Mononuclear cell (primary cell): Measurements from ENCODE around the gene ZNF273. TPM values are rescaled to one million over a fixed set of nuclear protein-coding genes. Genes with fewer than 3 reads are reported as not detected.
A peak's percentile ranks its signal among the peaks of the same experiment; 100 is the strongest.
"Not testable (repeated sequence)": the region's sequence is repeated elsewhere in the genome, so short reads cannot be mapped to it uniquely, and the experiment has no call there.

ENCODE experiments used
- H3K27me3 ChIP-seq: 2 replicates; pipeline ENCODE4 v1.6.0; 2011; ENCODE audit warnings: low read length, control low read depth; ENCODE audit not compliant: insufficient read depth
- H3K4me1 ChIP-seq: 2 replicates; pipeline ENCODE4 v1.5.1; 2011; ENCODE audit warnings: mild to moderate bottlenecking, low read length, control low read depth; ENCODE audit not compliant: insufficient read depth
- H3K4me3 ChIP-seq: 2 replicates; pipeline ENCODE4 v1.5.1; 2011; ENCODE audit warnings: mild to moderate bottlenecking, low read length, moderate library complexity
- H3K9me3 ChIP-seq: 2 replicates; pipeline ENCODE4 v1.5.1; 2011; ENCODE audit warnings: low read depth, mild to moderate bottlenecking, control low read depth, low read length
- total RNA-seq: library from RNA; depleted of rRNA; stranded (reverse); fragments of >200 nt; gene quantifications from one replicate; pipeline ENCODE4 v1.2.3, GENCODE V29; 2012

Gene ZNF273
- total RNA-seq, 1 donor = 16.2 TPM

DNA sequence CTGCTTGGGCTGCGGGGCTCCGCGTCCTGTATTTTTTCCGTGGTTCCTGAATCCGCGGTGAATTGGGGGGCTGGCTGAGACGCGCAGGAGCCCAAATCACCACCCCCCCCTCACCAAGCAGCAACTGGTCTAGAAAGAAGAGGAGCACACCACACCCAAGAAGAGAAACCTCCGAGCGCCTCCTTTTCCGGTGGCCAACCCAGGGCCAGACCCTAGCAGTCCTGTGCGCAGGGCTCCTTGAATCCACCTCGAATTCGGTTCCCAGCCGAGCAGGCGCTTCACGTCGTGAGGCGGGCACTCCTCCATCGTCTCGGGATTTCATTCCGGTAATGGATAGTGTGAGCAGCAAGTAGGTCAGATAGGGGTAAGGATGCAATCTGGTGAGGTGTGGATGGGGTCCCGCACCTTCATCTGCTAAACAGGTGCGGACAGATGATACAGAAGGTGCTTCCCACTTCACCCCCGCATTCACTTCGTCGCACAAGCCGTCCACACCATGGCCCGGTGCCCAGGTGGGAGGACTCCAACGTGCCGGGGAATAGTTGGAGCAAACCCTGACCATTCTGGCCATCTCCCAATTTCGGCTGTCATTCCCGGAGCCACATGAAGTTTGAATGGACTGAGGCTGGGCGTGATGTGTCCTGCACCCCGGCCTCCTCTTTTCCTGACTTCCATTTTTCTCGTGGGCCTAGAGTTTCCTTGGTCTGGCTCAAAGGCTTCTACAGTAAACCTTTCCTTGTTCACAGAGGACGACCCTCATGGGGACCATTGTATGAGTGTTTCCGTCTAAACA lies 19.8 kb upstream of the ZNF273 start:
- Histone ChIP-seq H3K9me3 (no peaks in the 10 kb centered on the region), H3K4me1 (peaks cover 5% of the 10 kb centered on the region), H3K4me3 (no peak overlapping the region), H3K27me3 (peaks cover 20% of the 10 kb centered on the region)

DNA sequence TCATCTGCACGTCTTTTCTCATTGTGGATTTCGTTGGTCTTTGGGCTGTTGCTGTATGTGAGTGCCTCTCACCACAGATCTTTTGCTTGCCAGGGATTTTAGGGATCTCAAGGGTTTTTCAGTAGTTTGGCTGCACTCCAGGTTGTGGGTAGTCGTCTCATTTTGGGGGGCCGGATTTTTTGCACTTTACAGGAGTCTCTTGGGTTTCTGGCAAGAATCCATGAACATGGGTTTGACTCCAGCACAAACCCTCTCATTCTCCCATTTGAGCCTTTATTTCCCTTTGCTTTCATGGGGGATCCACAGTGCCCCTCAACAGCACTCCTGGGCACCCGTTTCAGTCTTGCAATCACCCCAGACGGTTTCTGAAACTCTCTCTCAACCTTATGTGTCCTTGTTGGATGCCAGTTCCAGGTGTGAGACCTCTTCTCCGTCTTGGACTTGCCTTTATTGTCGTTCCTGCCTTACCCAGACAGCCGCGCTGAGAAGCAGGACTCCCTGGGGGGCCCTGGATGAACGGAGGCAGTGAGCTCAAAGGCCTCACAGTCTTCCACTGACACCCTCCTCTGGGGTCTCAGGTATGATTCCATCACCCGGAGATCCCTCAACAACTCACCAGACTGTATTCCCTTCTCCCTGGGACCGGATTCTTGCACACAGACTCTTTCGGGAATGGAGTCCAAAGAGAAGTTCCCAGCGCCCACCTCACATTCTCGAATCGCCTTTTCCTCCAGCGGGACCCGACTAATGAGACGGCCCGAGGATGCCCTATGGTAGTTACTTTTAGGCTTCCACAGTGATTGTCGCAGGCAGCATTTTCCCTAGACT lies 18.8 kb upstream of the ZNF273 start:
- H3K27me3 ChIP-seq = peaks cover 21% of the 10 kb centered on the region
- no peak overlapping the region for H3K4me3 ChIP-seq
- peaks cover 15% of the 10 kb centered on the region for H3K4me1 ChIP-seq
- H3K9me3 ChIP-seq = no peaks in the 10 kb centered on the region

DNA sequence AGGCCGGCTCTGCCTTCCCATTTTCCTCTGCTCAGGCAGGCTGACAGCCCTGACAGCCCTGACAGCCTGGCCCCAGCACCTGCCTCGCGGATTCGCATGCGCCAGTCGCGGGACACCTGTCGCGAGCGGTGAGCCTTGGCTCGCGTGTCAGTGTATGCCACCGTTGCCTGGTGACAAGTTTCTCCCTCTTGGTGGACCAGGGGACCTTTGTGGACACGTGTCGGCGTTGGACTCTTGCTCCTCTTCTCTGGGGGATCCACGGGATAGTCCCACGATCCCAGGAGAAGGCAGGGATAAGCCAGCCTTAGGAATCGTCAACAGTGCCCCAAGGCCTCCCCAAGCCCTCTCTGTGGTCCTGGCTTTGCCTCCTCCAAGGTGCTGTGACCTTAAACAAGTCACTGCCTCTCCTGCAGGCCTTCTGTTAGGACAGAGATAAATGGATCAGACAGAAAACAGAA lies 18.1 kb upstream of the ZNF273 start:
- peaks cover 20% of the 10 kb centered on the region for H3K4me1 ChIP-seq
- no peak overlapping the region for H3K4me3 ChIP-seq
- no peaks in the 10 kb centered on the region for H3K9me3 ChIP-seq
- H3K27me3 ChIP-seq = peaks cover 28% of the 10 kb centered on the region

DNA sequence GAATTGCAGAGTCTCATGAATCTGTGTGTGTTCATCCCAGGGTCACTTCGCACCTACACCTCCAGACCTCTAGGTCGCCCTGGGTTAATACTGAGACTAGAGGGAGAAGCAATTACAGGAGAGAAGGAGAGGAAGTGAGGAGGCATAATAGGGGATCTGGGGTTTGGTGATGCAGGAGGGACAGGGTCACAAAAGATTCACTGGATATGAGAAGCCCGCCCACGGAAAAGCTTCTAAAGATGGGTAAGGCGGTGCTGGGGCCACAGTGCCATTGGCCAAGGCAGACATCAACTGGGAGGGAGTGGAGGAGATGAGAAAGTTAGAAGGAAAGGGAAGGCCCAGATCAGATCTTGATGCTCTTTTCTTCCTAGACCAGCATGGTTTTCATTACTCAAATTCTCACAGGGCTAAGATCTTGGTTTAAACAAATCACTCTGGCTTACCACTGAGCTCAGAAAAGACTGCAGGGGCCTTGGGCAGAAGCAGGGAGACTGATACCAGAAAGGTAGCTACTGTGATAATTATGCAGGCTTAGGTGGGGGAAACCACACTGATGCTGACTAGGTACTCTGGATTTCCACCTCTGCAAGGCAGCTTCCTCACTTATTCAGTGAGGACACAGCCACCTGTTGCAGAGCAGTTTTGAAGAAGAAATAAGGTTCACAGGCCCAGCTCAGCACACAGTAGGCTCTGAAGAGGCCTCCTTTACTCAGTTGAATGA lies 17.4 kb upstream of the ZNF273 start:
- Histone ChIP-seq H3K4me3 (no peak overlapping the region), H3K9me3 (no peaks in the 10 kb centered on the region), H3K27me3 (peaks cover 29% of the 10 kb centered on the region), H3K4me1 (peaks cover 20% of the 10 kb centered on the region)

DNA sequence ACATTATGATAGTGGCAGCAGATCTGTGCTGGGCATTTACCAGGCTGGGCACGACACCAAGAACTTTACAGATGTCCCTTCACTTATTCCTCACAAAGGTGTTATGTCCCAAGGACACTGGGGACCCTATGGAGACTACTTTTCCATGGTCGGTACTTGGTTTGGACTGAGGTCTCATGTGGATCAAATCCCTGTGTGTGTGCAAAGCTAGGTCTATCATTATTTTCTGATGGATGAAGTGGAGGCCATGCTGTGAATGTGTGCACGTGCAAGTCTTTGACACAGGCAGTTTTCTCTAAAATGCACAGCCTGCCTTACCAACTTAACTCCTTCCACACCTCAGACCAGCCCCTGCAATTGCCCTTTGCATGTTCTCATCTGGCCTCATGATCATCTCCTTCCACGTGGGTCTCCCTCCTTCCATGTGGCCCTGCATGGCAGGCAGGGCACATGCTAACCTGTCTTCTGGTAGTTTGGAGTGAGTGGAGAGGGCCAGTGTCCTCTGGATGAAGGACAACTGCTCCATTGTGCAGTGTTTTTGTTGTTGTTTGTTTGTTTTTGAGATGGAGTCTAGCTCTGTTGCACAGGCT lies 16.0 kb upstream of the ZNF273 start:
- H3K27me3 ChIP-seq = peaks cover 29% of the 10 kb centered on the region

DNA sequence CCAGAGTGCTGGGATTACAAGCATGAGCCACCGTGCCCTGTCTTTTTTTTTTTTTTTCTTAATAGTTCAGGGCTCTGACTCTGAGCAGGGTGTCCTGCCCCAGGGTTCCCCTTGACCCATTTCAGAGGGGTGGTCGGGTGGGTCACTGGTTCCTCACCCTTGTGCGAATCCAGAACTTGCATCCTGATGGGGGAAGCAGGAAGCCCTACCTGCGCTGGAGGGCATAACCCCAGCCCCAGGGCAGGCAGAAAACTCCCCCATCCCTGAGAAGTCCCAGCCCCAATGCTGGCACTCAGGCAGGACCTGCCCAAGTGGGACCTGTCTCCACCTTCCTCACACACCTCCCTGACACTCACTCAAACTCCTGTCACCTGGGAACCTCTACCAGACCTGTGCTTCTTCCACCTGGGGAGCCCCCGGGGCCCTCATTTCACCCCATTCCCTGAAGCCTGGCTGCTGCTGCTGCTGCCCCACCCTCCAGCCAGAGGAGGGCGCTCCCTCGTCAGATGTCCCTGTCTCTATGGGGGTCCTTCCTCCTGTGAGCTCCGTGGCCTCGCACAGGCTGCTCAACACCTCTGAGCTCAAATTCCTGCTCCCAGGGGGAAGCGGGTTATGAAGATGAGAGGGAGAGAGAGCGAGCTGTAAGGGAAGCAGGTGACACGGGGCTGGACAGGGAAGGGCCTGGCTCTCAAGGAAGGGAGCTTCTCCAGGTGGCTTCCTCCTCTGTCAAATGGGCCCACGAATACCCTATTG lies 15.1 kb upstream of the ZNF273 start:
- Histone ChIP-seq H3K9me3 (no peaks in the 10 kb centered on the region), H3K4me1 (peaks cover 20% of the 10 kb centered on the region), H3K4me3 (peak overlapping the region; percentile 33), H3K27me3 (peaks cover 23% of the 10 kb centered on the region)

More for the DNA sequence above, 16.0 kb upstream of the ZNF273 start:
- peaks cover 20% of the 10 kb centered on the region for H3K4me1 ChIP-seq
- no peak overlapping the region for H3K4me3 ChIP-seq
- no peaks in the 10 kb centered on the region for H3K9me3 ChIP-seq

DNA sequence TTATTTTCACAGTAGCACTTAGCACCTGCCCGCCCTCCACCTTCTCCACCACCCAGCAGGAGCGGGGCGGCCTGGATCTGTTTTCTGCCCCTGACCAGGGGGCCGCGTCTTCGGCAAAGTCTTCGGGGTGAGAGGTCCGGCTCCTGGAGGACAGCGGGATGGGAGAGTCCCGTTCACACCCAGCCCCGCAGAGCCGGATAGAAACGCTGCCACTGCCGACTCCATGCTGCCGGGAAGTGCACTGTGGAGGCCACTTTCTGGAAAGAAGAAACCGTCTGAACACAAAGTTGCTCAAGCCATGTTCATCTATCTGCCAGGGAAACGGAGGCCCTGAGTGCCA lies 14.5 kb upstream of the ZNF273 start:
- Histone ChIP-seq H3K4me1 (peaks cover 20% of the 10 kb centered on the region), H3K27me3 (peaks cover 19% of the 10 kb centered on the region), H3K9me3 (no peaks in the 10 kb centered on the region), H3K4me3 (peak overlapping the region; percentile 33)

DNA sequence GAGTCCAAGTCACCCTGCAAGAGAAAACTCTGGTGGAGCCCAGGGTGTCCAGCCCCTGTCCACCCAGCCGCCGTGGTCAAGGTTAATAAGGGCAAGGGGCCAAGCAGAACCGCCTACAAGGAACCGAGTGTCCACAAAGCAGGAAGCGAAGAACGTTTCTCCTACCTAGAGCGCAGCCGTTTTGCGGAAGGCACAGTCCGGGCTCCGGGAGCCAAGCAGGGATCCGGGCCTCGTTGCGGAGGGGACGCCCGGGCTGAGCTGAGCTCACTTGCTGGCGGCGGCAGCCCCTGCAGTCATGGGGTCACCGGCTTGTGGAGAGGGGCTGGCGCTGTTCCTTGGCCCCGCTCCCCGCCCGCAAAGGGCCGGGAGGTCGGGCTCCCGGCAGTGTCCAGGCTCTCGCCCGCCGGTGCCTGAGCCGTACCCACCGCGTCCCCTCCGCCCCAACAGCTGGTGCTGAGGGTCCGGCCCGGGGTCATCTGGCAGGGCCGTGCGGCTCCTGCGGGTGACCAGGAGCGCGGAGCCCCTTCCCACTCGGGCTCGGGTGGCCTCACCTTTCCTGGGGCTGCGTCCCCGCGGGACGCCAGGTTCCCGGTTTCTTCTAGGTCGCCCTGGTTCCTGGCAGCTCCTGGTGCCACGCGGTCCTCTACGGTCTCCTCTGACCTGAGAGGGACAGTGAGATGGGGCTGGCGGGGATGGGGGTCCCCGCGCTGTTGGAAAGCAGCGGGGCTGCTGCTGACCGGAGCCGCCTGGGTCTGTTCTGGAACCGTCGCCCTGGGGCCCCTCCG lies 14.0 kb upstream of the ZNF273 start:
- Histone ChIP-seq H3K4me3 (peak overlapping the region; percentile 33), H3K9me3 (no peaks in the 10 kb centered on the region), H3K27me3 (peaks cover 17% of the 10 kb centered on the region), H3K4me1 (peaks cover 20% of the 10 kb centered on the region)

DNA sequence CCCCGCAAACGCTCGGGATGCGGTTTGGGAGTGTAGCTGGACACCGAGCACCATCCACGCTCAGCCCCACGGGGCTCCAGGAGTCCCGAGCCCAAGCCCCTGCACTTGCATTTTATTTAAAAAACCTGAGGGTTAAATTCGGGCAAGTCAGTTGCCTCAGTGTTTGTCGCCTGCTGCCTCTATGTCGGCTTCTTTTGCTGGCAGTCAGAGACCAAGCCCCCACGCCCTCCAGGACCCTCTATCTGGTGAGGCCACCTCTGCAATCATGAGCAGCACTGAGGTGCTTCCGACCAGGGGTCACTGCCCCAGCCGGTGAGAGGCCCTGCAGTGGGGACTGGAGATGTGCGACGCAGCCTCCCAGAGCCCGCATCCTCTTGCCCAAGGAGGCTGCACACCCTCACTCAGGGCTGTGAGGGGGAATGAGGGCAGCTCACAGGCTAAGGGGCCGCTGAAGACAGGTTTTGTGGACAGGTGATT lies 13.3 kb upstream of the ZNF273 start:
- H3K9me3 ChIP-seq = no peaks in the 10 kb centered on the region
- H3K27me3 ChIP-seq = peaks cover 17% of the 10 kb centered on the region
- peaks cover 20% of the 10 kb centered on the region for H3K4me1 ChIP-seq
- H3K4me3 ChIP-seq = no peak overlapping the region

DNA sequence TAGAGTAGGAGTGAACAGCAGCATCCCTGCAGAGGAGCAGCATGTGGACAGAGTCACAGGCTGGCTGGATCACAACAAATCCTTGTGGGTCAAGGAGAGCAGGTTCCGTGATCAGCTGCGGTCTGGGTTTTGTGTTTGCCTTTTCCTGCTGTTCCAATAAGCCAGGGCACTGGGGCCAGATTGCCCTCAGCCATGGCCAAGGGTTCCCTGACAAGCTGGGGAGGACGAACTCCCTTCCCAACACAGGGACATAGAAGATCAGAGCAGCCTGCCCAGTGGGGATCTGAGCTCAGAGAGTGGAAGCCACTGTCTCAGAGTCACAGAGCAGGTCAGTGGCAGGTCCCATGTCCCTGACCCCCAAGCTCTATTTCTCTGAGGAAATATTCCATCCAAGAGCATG lies 12.8 kb upstream of the ZNF273 start:
- Histone ChIP-seq H3K4me1 (peaks cover 20% of the 10 kb centered on the region), H3K27me3 (peaks cover 17% of the 10 kb centered on the region)
- H3K4me3 ChIP-seq, H3K9me3 ChIP-seq: not testable (repeated sequence)

DNA sequence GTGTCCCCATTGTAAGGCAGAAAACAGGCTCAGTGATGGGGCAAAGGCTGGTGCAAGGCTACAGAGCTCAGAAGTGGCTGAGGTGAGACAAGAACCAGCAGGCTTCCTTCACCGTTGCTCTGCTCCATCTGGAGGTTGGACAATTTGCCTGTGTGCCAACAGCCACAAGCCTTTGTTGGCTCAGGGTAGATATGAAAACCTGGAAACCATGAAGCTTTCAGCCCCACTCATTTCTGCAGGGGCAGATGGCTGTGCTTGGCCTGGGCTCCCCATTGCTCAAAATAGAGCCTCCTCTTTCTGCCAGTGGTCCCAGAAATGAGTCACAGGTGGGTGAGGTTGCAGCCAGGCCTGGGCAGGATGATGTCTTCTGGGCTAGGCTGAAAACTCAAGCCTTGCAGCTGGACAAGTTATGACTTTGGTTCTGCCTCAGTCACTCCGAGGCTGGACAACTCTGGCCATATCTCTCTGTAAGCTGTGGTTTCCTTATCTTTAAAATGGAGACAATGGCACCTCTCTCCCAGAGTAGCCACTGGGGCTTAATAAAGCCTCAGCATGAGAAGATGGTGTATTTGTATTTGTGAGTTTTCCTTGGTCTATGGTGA lies 12.2 kb upstream of the ZNF273 start:
- Histone ChIP-seq H3K9me3 (no peaks in the 10 kb centered on the region), H3K4me1 (peaks cover 20% of the 10 kb centered on the region), H3K4me3 (no peak overlapping the region), H3K27me3 (peaks cover 16% of the 10 kb centered on the region)

DNA sequence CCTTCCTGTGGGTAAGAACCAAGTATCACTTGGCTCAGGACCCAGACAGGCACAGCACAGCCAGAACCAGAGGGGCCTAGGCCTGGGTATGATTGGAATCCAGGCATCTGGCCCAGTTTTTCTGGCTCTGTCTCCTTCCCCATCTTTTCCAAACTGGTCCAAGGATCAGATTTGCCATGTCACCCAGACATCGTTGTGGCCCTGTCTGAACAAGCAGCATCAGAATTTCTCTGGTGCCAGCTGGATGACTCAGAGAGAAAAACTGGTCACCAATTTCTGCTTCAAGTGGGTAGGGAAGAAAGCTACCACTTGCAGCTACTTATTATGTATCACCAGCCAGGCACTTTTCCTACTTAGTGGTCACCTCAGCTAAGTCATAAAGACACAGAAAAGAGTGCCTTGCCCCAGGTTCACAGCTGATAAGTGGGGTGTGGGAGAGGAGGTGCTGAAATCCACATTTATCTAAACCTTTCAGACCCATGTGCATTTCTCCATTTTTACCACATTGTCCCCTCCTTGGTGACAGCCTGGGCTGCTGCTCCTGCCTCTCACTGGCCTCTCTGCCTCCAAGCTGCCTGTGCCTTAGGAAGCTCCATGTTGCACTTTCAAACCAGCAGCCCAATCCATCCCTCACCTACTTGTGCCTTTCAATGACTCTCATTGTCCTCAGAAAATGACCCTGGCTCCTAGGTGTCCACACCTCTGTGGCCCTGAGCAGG lies 11.6 kb upstream of the ZNF273 start:
- not testable (repeated sequence) for H3K9me3 ChIP-seq, H3K4me3 ChIP-seq
- peaks cover 20% of the 10 kb centered on the region for H3K4me1 ChIP-seq
- peaks cover 11% of the 10 kb centered on the region for H3K27me3 ChIP-seq

DNA sequence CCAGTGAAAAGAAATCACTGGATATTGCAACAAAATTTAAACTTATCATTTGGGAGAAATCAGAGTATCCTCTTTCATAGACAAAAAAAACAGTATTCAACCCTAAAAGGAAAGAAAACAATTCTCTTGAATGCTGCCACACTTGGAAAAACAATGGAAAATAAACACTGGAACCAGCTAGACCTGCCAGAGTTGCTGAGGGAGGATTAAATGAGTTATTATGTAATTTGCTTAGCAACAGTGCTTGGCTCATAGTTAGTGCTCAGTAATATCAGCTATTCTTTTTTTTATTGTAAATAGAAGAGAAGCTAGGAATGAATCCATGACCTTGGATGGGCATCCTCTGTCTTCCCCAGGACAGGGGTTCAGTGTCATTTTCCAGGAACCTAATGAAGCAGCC lies 11.0 kb upstream of the ZNF273 start:
- peaks cover 20% of the 10 kb centered on the region for H3K4me1 ChIP-seq
- no peak overlapping the region for H3K4me3 ChIP-seq
- peaks cover 11% of the 10 kb centered on the region for H3K27me3 ChIP-seq
- no peaks in the 10 kb centered on the region for H3K9me3 ChIP-seq
